H1 (cell line): ENCODE measurements around the gene GALNT18. TPM values are rescaled to one million over a fixed set of nuclear protein-coding genes. Genes with fewer than 3 reads are reported as not detected.

Experiments
- ATF2 ChIP-seq: IDR thresholded peaks from 2 replicates; pipeline ENCODE4 v1.6.1; 2012; ENCODE audit warnings: low read length, inconsistent platforms
- polyA plus RNA-seq, 7 experiments: library from polyadenylated mRNA; depleted of rRNA in 3 of 7; stranded (reverse) in 5 of 7; unstranded in 2 of 7; fragments of >200 nt in 5 of 7; fragments of 200-250 nt in 2 of 7; gene quantifications; 1 replicate in 5 of 7; 2 replicates in 1 of 7; 4 replicates in 1 of 7; pipeline versions ENCODE4 v1.2.1 to v1.2.3, GENCODE V29; 2011 to 2013; ENCODE audit warnings: missing spikeins in 2 of 7, mixed read lengths in 2 of 7
- total RNA-seq: library from RNA; stranded (reverse); fragmentation: NEBNext Ultra II Directional; extraction: Animal tissue kit (Norgen Biotek cat#: 25700); gene quantifications from 2 replicates; pipeline ENCODE4 v1.2.1, GENCODE V29; 2021

GALNT18 gene
- total and polyA plus RNA-seq, 2 of the 8 experiments (the other 6 are each of a cell fraction or from before 2014, with no cell fraction given): 6.0 to 9.4 TPM

GRCh38 chr11:11387207-11387606 lies 234.6 kb downstream of the GALNT18 start (continued):
- TF ChIP-seq ATF2: no peak
